NCI-H1417 treated with DMSO at 0.1 percent for 48 hours (cell line): ENCODE measurements around the gene METTL24.

Source experiments
- DNase-seq: peaks from one replicate; lab custom pipeline; 2025; lab: John Stamatoyannopoulos, UW

METTL24 gene, protein sequence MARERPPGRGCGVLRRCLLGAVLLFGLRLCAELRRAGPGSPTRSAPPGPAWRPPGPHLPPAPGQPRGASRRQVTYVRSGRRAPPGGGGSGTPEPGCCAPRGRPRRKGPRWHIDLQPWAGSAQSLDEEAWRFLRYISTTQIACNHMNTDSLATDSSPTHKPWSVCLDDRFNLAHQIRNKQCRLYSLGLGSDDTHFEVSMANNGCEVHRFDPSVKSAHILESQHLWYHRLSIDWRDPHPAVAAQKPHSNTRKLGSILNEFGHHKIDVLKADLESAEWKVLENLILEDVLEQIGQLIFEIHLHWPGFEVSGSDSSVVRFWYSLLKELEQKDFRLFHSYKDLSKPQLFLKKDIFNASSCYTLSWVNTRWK

GRCh38 chr6:110357664-110358552 is at the start of gene METTL24:
TSS of gene METTL24 (minus strand) at chr6:110358349. CDS start at chr6:110358272, 77 bp downstream.
- no peak for DNase-seq

DNA sequence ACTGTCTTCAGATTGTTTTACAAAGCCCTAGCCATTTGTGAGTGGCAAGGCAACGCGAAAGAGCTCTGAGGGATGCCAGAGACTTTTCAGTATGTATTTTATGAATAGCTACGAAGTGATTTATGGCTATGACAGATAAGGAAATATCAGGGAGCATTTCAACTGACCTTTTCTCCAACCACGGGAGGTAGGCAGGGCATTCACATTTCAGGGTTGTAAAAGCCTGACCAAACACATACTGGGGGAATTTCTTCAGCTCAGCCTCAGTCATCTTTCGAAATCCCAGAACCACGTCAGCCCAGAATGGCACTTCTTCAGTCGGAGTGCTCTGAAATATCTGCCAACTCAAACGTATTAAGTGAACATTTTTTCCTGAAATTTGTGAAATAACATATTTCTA is 46.5 kb upstream of the METTL24 start:
- no peak for DNase-seq

DNA sequence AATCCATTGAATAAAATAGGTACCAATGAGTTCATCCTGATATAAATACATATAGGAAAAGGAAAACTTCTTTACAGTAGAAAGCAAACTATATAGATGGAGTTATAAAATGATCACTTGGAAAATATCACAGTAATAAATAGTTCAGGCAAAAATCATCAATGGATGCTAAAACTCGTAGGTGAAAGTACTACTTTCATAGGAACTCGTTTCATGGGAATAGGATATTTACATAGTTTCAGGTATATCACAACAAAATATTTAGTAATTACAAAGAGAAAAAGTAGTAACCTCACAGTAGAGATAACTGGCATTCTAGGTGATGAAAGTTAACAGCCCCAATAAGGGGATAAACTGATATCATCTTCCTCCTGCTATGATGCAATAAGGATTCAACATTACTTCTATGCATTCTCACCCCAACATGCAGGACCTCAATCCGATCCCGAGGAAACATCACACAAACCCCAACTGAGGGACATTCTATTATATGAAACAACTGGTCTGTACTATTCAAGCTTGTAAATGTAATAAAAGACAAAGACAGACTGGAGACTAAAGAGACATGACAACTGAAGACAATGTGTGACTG is 43.5 kb upstream of the METTL24 start:
- DNase-seq: no peak

GRCh38 chr6:110400208-110400607 is 42.1 kb upstream of the METTL24 start:
- DNase-seq: no peak

- no peak for DNase-seq
Measured at GRCh38 chr6:110399219-110400071, 41.3 kb upstream of the METTL24 start.

DNA sequence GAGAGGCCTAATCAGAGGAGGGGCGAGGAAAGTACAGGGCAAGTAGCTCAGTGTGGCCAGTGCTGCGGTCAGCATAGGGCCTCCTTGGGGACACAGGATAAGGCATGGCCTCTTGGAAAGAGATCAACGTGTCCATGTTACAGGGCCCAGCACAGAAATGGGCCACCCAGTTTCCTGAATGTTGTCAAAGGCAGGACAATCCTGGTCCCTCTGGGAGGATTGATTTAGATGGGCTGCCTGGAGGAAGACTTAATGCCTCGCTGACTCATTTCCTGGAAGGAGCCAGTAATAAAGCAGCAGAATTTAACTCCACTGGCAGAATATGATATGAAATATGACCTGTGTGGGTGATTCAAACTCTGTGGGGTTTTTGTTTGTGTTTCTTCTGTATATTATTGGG is 40.6 kb upstream of the METTL24 start:
- no peak for DNase-seq

DNA sequence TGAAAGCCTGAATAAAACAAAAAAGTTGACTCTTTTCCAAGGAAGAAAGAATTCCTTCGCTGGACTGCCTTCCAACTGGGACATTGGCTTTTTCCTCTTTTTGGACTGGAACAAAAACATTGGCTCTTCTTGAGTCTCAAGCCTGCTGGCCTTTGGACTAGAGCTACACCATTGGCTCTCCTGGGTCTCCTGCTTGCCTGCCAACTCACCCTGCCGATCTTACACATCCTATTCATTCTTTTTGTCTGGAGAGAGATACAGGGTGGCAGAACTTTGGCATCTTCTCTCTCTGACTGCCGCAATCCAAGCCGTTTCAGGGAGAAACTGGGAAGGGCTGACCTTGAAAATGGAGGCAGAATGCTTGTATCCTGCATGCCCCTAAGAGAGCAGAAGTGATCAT is 37.1 kb upstream of the METTL24 start:
- DNase-seq: no peak

GRCh38 chr6:110394409-110394808 is 36.3 kb upstream of the METTL24 start:
- DNase-seq: no peak

DNA sequence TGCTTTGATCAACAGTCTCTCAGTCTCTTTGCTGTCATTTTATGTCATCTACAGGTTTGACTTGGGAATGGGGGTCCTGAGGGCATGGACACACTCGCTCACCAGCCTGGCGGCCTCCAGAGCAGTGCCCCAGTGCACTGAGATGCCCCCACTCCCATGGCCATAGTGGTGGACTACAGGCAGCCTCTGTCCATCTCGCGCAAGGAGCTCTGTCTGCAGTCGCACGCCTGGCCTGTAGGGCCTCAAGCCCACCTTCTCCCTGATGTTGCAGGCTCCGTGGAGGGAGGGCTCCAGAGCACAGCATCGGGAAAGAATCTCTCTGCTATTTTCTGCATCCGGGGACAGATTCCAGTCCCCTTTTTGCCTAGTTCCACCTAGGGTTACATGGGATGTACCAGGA is 34.6 kb upstream of the METTL24 start:
- DNase-seq: no peak

- no peak for DNase-seq
Measured at GRCh38 chr6:110390404-110390803, 32.3 kb upstream of the METTL24 start.

DNA sequence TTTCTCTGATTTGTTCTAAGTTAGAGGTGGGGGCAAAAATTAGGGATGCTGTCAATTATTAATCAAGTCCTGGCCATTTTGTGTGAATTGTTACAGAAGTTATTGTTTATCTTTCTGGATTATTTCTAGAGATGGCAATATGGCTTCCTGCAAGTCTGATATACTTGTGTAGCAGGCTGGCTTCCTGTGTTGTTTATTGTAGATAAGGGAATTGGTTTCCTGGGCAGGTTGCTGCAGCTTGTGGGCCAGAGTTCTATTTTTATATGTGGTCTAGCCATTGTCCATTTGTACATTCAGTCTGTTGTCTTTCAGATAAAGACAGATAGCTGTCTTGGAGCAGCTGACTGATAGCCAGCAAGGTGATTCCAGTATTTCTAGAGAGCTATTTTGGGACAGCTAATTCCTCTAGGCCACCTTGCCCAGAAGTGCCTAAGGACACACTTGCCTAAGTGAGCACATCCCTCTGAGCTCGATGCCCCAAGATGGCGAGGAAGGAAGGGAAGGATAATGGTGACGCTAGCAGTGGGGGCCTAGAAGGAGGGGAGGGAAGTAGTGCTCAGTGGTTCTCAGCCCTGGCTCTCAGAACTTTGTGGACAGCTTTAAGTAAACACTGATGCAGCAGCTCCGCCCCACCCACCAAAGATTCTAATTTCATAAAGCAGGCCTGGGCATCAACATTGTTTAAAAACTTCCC is 31.7 kb upstream of the METTL24 start:
- DNase-seq: no peak

GRCh38 chr6:110387986-110388385 is 29.8 kb upstream of the METTL24 start:
- no peak for DNase-seq

- no peak for DNase-seq
Measured at GRCh38 chr6:110385458-110385863, 27.3 kb upstream of the METTL24 start.

- DNase-seq: no peak
Measured at GRCh38 chr6:110378552-110378951, 20.4 kb upstream of the METTL24 start.

- DNase-seq: no peak
Measured at GRCh38 chr6:110369066-110369465, 10.9 kb upstream of the METTL24 start.

DNA sequence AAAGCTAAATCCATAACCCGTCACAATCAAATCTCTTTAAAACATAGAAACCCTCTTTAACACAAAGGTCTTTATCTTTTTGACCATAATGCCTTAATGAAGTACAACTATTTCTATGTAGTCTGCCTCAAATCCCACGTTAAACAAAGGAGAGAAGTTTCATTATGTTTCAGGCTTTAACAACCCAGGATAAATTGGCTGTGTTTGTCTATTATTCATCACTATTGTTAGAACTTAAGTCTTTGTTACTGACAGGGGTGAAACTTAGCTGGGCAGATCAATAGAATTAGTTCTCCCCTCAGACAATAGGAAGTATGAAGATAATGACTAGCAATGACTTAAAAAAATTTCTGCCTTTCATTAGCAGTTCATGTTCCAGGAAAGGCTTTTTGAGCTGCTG is 10.1 kb upstream of the METTL24 start:
- DNase-seq: no peak

DNA sequence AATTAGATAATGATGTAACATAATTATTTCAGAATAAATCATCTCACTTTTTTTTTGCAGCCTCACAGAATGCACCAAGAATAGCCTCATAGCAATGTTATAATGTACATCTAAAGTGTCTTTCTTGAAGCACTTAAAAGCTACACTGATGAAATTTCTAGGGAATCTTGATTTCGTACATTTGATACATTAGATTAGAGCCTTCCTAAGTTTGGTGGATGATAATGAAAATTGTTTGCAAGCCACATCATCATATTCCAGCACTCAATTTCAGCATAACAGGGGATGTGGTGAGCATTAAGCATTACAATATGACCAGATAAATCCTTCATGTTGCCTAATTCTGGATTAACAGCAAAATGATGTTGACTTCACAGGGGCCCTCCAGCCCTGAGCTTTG is 9.7 kb upstream of the METTL24 start:
- no peak for DNase-seq

DNA sequence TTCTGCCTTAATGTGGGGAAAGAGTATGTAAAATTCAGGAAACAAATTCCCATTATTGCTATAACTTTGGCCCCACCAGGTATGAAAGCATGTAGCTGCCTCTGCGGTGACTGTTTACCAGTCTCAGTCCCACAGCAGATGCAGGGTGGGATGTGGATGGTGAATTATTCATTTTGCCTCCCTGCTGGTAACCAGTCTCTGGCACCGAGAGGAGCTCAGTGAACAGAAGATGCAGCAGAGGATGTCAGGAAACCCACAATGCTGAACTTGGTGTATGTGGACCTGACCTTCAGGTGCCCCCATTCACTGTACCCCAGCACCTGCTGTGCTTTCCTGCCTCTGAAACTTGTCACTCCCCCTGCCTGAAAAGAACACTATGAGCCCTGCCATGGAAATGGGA is 8.8 kb upstream of the METTL24 start:
- DNase-seq: no peak

DNA sequence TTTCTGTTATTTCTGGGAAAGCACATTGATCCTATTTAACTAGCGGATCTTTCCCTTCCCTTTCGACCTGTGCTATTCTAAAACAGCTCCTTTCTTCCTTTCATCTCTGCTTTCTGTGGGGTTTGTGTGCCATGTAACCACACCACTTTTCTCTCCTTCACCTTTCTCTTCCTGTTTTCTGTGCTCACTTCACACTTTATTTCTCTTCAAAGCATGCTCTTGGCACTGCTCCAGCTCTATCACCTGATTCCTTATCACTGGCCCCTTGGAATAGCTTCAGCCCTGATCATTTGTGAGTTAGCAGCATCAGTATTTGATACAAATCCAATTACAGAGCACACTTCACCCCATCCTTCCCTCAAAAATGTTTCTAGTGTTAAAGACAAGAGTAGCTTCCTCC is 8.1 kb upstream of the METTL24 start:
- no peak for DNase-seq

- no peak for DNase-seq
Measured at GRCh38 chr6:110364364-110365105, 6.4 kb upstream of the METTL24 start.

DNA sequence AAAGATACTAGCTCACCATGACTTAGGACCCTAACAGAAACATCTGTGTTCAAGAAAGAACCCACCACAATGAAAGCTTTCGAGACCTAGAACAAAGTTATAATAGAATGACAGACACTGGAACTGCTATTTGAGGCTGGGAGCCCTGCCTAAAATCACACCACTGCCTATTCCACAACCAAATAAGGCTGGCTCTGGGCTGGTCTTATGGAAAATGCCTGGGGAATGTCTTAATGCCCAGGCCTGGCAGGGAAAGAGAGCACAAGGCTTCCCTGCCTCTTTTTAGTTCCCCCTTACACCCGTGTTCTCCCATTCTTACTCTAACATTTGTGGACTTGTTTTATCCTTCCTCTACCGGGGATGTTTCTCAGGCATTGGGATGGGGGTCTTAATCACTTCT is 5.6 kb upstream of the METTL24 start:
- DNase-seq: no peak
